GM12892 (cell line): ENCODE data around the gene SLC22A17.

Experiments
- POLR2A ChIP-seq: IDR thresholded peaks from 2 replicates; pipeline ENCODE4 v1.6.1; 2011; ENCODE audit warnings: low read depth, low read length, control low read depth
- POLR2AphosphoS5 ChIP-seq: IDR thresholded peaks from 2 replicates; pipeline ENCODE4 v1.6.1; 2011; ENCODE audit warnings: low read depth, low read length, control low read depth

GRCh38 chr14:23302290-23303225 lies 50.1 kb downstream of the SLC22A17 start, which contains the start of gene PPP1R3E:
- TF ChIP-seq POLR2A (peak; percentile 81), POLR2AphosphoS5 (peak; percentile 89)
